Endothelial cell of umbilical vein (primary cell): ENCODE measurements around the gene OR52L1. TPM values are rescaled to one million over a fixed set of nuclear protein-coding genes. Genes with fewer than 3 reads are reported as not detected.

Experiments
- BruUV-seq: library from RNA; stranded (reverse); fragments of 400-500 nt; replicated peaks from 2 replicates; lab custom pipeline; 2021; lab: Mats Ljungman, UMichigan
- CTCF ChIA-PET: fragments of 300-600, 350-600 bp; sonication (Branson Sonifier 250); formaldehyde crosslinking; loops from one replicate; lab custom pipeline; 2021; ENCODE audit warnings: antibody characterized with exemption, inconsistent platforms; lab: Charles Lee
- POLR2A ChIA-PET: fragments of 300-600, 350-600 bp; sonication (Branson Sonifier 250); formaldehyde crosslinking; loops from one replicate; lab custom pipeline; 2021; ENCODE audit warnings: antibody characterized with exemption, inconsistent platforms; lab: Charles Lee
- DNase-seq: peaks from one replicate; pipeline ENCODE4 v3.0.0-alpha.2; 2011; ENCODE audit warnings: low read depth, low spot score
- FAIRE-seq: peaks from 2 replicates; lab custom pipeline; 2011; peaks lifted over from hg19 to GRCh38; lab: Jason Lieb, UNC
- H2AFZ ChIP-seq: 2 replicates; pipeline ENCODE4 v1.6.0; 2012; ENCODE audit warnings: low read depth, low read length, control low read depth, inconsistent platforms
- H3K27ac ChIP-seq: 2 replicates; pipeline ENCODE4 v1.5.1; 2011; ENCODE audit warnings: low read depth, mild to moderate bottlenecking, control low read depth, low read length, moderate library complexity; ENCODE audit not compliant: insufficient read depth
- H3K27me3 ChIP-seq, 2 experiments: 2 replicates each; pipeline versions ENCODE4 v1.6.0 to v1.6.1; 2011; ENCODE audit warnings: low read length in 2 of 2, mixed read lengths in 1 of 2; ENCODE audit not compliant: control insufficient read depth in 2 of 2, insufficient read depth in 2 of 2
- H3K36me3 ChIP-seq, 2 experiments: 2 replicates in 1 of 2; 3 replicates in 1 of 2; pipeline ENCODE4 v1.5.1; 2011; ENCODE audit warnings: low read length in 2 of 2, mild to moderate bottlenecking in 1 of 2, moderate library complexity in 1 of 2; ENCODE audit not compliant: control insufficient read depth in 2 of 2, insufficient read depth in 2 of 2; ENCODE audit errors: extremely low read depth in 1 of 2
- H3K4me1 ChIP-seq: 3 replicates; pipeline ENCODE4 v1.5.1; 2011; ENCODE audit warnings: mild to moderate bottlenecking, low read length; ENCODE audit not compliant: control insufficient read depth, insufficient read depth; ENCODE audit errors: extremely low read depth
- H3K4me2 ChIP-seq: 2 replicates; pipeline ENCODE4 v1.6.1; 2011; ENCODE audit warnings: low read length, control low read depth, mixed read lengths; ENCODE audit not compliant: insufficient read depth
- H3K4me3 ChIP-seq, 3 experiments: fragments of 200-600 bp in 1 of 3; sonication (generic), shearing (Covaris generic) in 1 of 3; replicated peaks in 1 of 3; 2 replicates each; pipeline ENCODE4 v1.5.1; 2011 to 2016; ENCODE audit warnings: control low read depth in 3 of 3, low read length in 3 of 3, mild to moderate bottlenecking in 2 of 3, inconsistent platforms in 1 of 3, low read depth in 1 of 3, moderate library complexity in 1 of 3; ENCODE audit not compliant: insufficient read depth in 1 of 3
- H3K79me2 ChIP-seq: 2 replicates; pipeline ENCODE4 v1.6.0; 2012; ENCODE audit warnings: low read length, inconsistent platforms; ENCODE audit not compliant: control insufficient read depth, insufficient read depth
- H3K9ac ChIP-seq: replicated peaks from 2 replicates; pipeline ENCODE3; 2011; ENCODE audit warnings: low read length, control low read depth; ENCODE audit not compliant: insufficient read depth; ENCODE audit errors: extremely low read depth
- H3K9me1 ChIP-seq: replicated peaks from 3 replicates; pipeline ENCODE4 v1.6.0; 2011; ENCODE audit warnings: mild to moderate bottlenecking, low read length; ENCODE audit not compliant: control insufficient read depth, insufficient read depth; ENCODE audit errors: extremely low read depth
- H3K9me3 ChIP-seq: replicated peaks from 2 replicates; pipeline ENCODE4 v1.5.1; 2012; ENCODE audit warnings: low read length, inconsistent platforms; ENCODE audit not compliant: control insufficient read depth, insufficient read depth
- H4K20me1 ChIP-seq: replicated peaks from 2 replicates; pipeline ENCODE3; 2011; ENCODE audit warnings: mild to moderate bottlenecking, low read length; ENCODE audit not compliant: control insufficient read depth, insufficient read depth; ENCODE audit errors: extremely low read depth
- EZH2 ChIP-seq: IDR thresholded peaks from 2 replicates; pipeline ENCODE4 v1.6.1; 2012; ENCODE audit warnings: borderline replicate concordance, low read depth, mild to moderate bottlenecking, moderate library complexity, low read length, inconsistent platforms; ENCODE audit not compliant: severe bottlenecking
- FOS ChIP-seq: IDR thresholded peaks from 2 replicates; pipeline ENCODE4 v1.6.1; 2011; ENCODE audit warnings: mild to moderate bottlenecking, low read length, moderate library complexity, borderline replicate concordance; ENCODE audit not compliant: insufficient read depth
- GATA2 ChIP-seq: IDR thresholded peaks from 2 replicates; pipeline ENCODE4 v1.7.0; 2011; ENCODE audit warnings: low read depth, mild to moderate bottlenecking, moderate library complexity, mixed read lengths, low read length; ENCODE audit not compliant: insufficient read length, insufficient read depth
- JUN ChIP-seq: IDR thresholded peaks from 2 replicates; pipeline ENCODE4 v1.6.1; 2011; ENCODE audit warnings: borderline replicate concordance, low read depth; ENCODE audit not compliant: insufficient read length, insufficient read depth
- MYC ChIP-seq: IDR thresholded peaks from one replicate; pipeline ENCODE4 v1.6.1; 2011; ENCODE audit warnings: mild to moderate bottlenecking, low read depth, low read length
- POLR2A ChIP-seq: IDR thresholded peaks from 2 replicates; pipeline ENCODE4 v1.6.1; 2012; ENCODE audit warnings: low read depth, mild to moderate bottlenecking, control low read depth, low read length
- POLR2AphosphoS5 ChIP-seq: IDR thresholded peaks from 2 replicates; pipeline ENCODE4 v1.6.1; 2012; ENCODE audit warnings: low read depth, mild to moderate bottlenecking, control low read depth, low read length, moderate library complexity; ENCODE audit not compliant: insufficient read depth
- dilution Hi-C: fragments of 300-500 bp; cut with MboI; formaldehyde crosslinking; loops from one replicate; pipeline ENCODE4 v1.15.0; 2019; ENCODE audit warnings: low sequenced_read_pairs; ENCODE audit not compliant: extremely low pct_ligation_motif_present
- intact Hi-C: fragments of 100-400 bp; cut with micrococcal nuclease; formaldehyde crosslinking; loops from one replicate; pipeline ENCODE4 v1.10.0; 2022
- polyA plus RNA-seq, 4 experiments: library from polyadenylated mRNA; depleted of rRNA in 3 of 4; stranded (reverse) in 3 of 4; unstranded in 1 of 4; fragments of >200 nt; gene quantifications; 2 replicates each; pipeline versions ENCODE4 v1.2.1 to v1.2.3, GENCODE V29; 2011 to 2012; ENCODE audit warnings: missing spikeins in 1 of 4
- total RNA-seq: library from RNA; stranded (reverse); gene quantifications from 2 replicates; pipeline ENCODE4 v1.2.3, GENCODE V29; 2021
- TF ChIP-seq, protein P1 (sequence below): IDR thresholded peaks from 2 replicates; pipeline ENCODE4 v1.6.1; 2011; ENCODE audit not compliant: insufficient read depth, insufficient read length
- TF ChIP-seq, protein P2 (sequence below), 2 donors: IDR thresholded peaks; 1 replicate in 1 of 2; 2 replicates in 1 of 2; pipeline ENCODE4 v1.5.1; 2011; ENCODE audit warnings: low read length in 2 of 2, mild to moderate bottlenecking in 2 of 2, moderate library complexity in 2 of 2, control low read depth in 1 of 2, inconsistent platforms in 1 of 2, low read depth in 1 of 2; ENCODE audit not compliant: insufficient read depth in 1 of 2; ENCODE audit errors: extremely low read depth in 1 of 2

Gene OR52L1
- total and polyA plus RNA-seq, 2 donors (not counting 3 experiments of a cell fraction or from before 2014, with no cell fraction given): 0.07 TPM; not detected in 1

DNA sequence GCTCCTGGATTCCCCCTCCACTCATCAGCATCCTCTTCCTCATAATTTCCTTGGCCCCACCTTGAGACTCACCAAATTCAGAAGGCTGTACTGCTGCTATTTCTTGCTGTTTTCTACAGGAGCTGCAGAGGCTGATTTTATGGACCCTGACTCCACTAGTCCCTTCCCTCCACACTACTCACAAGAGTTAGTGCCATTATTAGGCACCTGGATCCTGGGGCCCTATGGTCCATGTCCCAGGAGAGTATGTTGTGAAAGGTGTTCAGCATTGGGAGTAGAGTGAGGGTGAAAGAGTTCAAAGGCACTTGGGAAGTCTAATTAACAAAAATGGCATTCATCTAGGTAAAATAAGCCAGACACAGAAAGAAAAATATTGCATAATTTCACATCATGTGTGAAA lies 20.1 kb upstream of the OR52L1 start, which contains the start of gene OR56A4:
Gene OR56A4 (minus strand): TSS at position 101 of the 400 bp plus-strand sequence. CDS start 3,954 bp downstream, outside the sequence.
- Histone ChIP-seq H3K4me1 (no peaks in the 10 kb centered on the region), H3K9ac (no peak within 1 kb of the TSS), H3K9me3 (no peaks in the 10 kb centered on the region), H3K79me2 (no peaks in the 10 kb centered on the region), H3K27ac (no peak within 1 kb of the TSS), H3K27me3 (peaks cover 0 to 6% of the 10 kb centered on the region in 2 experiments), H4K20me1 (no peaks in the 10 kb centered on the region), H3K9me1 (no peaks in the 10 kb centered on the region), H2AFZ (no peak within 1 kb of the TSS), H3K4me2 (no peak within 1 kb of the TSS), H3K4me3 (no peak within 1 kb of the TSS), H3K36me3 (no peaks in the 10 kb centered on the region)
- intact Hi-C loops (no loop called here), dilution Hi-C loops (no loop called here)
- FAIRE-seq (no peak), DNase-seq (no peak)
- CTCF ChIA-PET: no interaction called here
- POLR2A ChIA-PET: no interaction called here
- no TSS peak for BruUV-seq
- TF ChIP-seq POLR2A (no peak), FOS (no peak), JUN (no peak), MYC (no peak), EZH2 (no peak), POLR2AphosphoS5 (no peak), GATA2 (no peak)
- TF ChIP-seq, protein P1, sequence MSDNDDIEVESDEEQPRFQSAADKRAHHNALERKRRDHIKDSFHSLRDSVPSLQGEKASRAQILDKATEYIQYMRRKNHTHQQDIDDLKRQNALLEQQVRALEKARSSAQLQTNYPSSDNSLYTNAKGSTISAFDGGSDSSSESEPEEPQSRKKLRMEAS: no peak
- TF ChIP-seq, protein P2, sequence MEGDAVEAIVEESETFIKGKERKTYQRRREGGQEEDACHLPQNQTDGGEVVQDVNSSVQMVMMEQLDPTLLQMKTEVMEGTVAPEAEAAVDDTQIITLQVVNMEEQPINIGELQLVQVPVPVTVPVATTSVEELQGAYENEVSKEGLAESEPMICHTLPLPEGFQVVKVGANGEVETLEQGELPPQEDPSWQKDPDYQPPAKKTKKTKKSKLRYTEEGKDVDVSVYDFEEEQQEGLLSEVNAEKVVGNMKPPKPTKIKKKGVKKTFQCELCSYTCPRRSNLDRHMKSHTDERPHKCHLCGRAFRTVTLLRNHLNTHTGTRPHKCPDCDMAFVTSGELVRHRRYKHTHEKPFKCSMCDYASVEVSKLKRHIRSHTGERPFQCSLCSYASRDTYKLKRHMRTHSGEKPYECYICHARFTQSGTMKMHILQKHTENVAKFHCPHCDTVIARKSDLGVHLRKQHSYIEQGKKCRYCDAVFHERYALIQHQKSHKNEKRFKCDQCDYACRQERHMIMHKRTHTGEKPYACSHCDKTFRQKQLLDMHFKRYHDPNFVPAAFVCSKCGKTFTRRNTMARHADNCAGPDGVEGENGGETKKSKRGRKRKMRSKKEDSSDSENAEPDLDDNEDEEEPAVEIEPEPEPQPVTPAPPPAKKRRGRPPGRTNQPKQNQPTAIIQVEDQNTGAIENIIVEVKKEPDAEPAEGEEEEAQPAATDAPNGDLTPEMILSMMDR (IDR thresholded peaks at IDR 0.05; ENCODE audit: extremely low read depth in 1 of 2, insufficient read depth in 1 of 2, low read depth in 1 of 2, low read length in 2 of 2): no peak
